Activated CD8-positive, alpha-beta T cell treated with anti-CD3 and anti-CD28 coated beads for 36 hours (primary cell): ENCODE results near the gene MAZ. TPM values are rescaled to one million over a fixed set of nuclear protein-coding genes. Genes with fewer than 3 reads are reported as not detected.

Source experiments
- ATAC-seq: fragments of 200-7000 bp; cut with Tn5 transposase; one replicate; pipeline ENCODE4 v1.10.0; 2021; ENCODE audit warnings: mild to moderate bottlenecking, moderate library complexity
- CTCF ChIA-PET: fragments of 350-600 bp; sonication (Branson Sonifier 250); formaldehyde crosslinking; loops from one replicate; lab custom pipeline; 2021; ENCODE audit warnings: antibody characterized with exemption; lab: Charles Lee
- POLR2A ChIA-PET: fragments of 350-600 bp; sonication (Branson Sonifier 250); formaldehyde crosslinking; loops from one replicate; lab custom pipeline; 2021; ENCODE audit warnings: antibody characterized with exemption; lab: Charles Lee
- DNase-seq: peaks from one replicate; pipeline ENCODE4 v3.0.0-alpha.2; 2020
- H3K27ac Mint-ChIP-seq: one replicate; pipeline ENCODE4 v1.8.0; 2021; ENCODE audit warnings: mild to moderate bottlenecking, mixed read lengths
- H3K27me3 Mint-ChIP-seq: one replicate; pipeline ENCODE4 v1.8.0; 2021; ENCODE audit warnings: mixed read lengths
- H3K36me3 Mint-ChIP-seq: one replicate; pipeline ENCODE4 v1.8.0; 2021; ENCODE audit warnings: low read depth, mixed read lengths
- H3K4me1 Mint-ChIP-seq: one replicate; pipeline ENCODE4 v1.8.0; 2021; ENCODE audit warnings: low read depth, mixed read lengths
- H3K4me3 Mint-ChIP-seq: one replicate; pipeline ENCODE4 v1.8.0; 2021; ENCODE audit warnings: mild to moderate bottlenecking, moderate library complexity, mixed read lengths
- H3K9me3 Mint-ChIP-seq: one replicate; pipeline ENCODE4 v1.8.0; 2021; ENCODE audit warnings: mixed read lengths
- intact Hi-C: fragments of 100-400 bp; cut with micrococcal nuclease; formaldehyde crosslinking; loops from one replicate; pipeline ENCODE4 v1.10.0; 2022
- total RNA-seq, 2 experiments: library from RNA; stranded (reverse); gene quantifications; one replicate each; pipeline ENCODE4 v1.2.3, GENCODE V29; 2021
- TF ChIP-seq, protein P1 (sequence below): fragments of 200-600 bp; IDR thresholded peaks from one replicate; pipeline ENCODE4 v1.8.0; 2022; ENCODE audit warnings: antibody characterized with exemption, mild to moderate bottlenecking

MAZ gene
- total RNA-seq, 2 experiments from 2014 or later: 380 to 382 TPM

DNA sequence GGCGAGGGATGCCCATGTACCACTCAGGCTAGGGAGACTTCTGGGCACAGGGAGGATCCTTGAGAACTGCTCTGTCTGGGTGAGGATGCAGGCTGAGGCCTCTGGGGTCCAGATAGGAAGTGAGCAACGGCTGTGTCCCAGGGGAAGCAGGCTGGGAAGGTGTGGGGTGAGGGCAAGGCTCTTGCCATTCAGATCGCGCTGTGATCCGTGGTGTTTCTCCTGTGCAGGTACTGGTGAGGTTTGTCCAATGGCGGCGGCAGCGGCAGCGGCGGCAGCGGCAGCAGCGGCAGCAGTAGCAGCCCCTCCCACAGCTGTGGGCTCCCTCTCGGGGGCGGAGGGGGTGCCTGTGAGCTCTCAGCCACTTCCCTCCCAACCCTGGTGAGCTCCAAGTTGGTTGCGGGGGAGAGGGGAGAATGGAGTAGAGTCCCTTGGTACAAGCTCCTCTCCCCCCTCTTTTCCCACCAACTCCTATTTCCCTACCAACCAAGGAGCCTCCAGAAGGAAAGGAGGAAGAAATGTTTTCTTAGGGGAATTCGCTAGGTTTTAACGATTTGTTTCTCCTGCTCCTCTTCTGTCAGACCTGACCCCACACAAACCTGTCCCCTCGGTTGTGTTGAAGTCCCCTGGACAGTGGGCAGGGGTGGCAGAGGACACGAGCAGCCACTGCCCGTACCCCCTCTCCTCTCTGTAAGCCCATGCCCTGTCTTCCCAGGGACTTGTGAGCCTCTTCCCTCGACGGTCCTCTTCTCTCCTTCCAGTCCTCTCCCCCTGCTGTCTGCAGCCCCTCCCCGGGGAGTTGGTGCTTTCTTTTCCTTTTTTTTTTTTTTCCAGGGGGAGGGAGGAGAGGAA, 3.7 kb downstream of the MAZ start:
- Mint-ChIP-seq H3K4me1 (peaks cover 46% of the 10 kb centered on the region), H3K27ac (peak overlapping the region; percentile 89), H3K4me3 (peak overlapping the region; percentile 90), H3K27me3 (no peaks in the 10 kb centered on the region), H3K36me3 (peaks cover 42% of the 10 kb centered on the region), H3K9me3 (no peaks in the 10 kb centered on the region)
- ATAC-seq: no peak
- ChIA-PET POLR2A (interaction anchor here (1.1 to 9.5 kb wide), 4 partner anchors 10 to 119 kb away, joined by 3 to 167 read pairs (median 17); partner anchors contain the start of genes MVP and PAGR1), CTCF (interaction anchor here (0.8 to 0.9 kb wide), 2 partner anchors 9 to 39 kb away, joined by 4 read pairs; no protein-coding TSS in a partner anchor)
- TF ChIP-seq, protein P1, sequence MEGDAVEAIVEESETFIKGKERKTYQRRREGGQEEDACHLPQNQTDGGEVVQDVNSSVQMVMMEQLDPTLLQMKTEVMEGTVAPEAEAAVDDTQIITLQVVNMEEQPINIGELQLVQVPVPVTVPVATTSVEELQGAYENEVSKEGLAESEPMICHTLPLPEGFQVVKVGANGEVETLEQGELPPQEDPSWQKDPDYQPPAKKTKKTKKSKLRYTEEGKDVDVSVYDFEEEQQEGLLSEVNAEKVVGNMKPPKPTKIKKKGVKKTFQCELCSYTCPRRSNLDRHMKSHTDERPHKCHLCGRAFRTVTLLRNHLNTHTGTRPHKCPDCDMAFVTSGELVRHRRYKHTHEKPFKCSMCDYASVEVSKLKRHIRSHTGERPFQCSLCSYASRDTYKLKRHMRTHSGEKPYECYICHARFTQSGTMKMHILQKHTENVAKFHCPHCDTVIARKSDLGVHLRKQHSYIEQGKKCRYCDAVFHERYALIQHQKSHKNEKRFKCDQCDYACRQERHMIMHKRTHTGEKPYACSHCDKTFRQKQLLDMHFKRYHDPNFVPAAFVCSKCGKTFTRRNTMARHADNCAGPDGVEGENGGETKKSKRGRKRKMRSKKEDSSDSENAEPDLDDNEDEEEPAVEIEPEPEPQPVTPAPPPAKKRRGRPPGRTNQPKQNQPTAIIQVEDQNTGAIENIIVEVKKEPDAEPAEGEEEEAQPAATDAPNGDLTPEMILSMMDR: no peak
- intact Hi-C loops: loop anchor here (10.0 kb wide), 1 partner anchor 105 kb away; no protein-coding TSS in a partner anchor
- peak; percentile 76 for DNase-seq

GRCh38 chr16:29810699-29811169, 4.4 kb downstream of the MAZ start:
- H3K27ac Mint-ChIP-seq: peak overlapping the region; percentile 89
- no peaks in the 10 kb centered on the region for H3K27me3 Mint-ChIP-seq
- peaks cover 39% of the 10 kb centered on the region for H3K36me3 Mint-ChIP-seq
- no peak for ATAC-seq
- DNase-seq: no peak
- peaks cover 49% of the 10 kb centered on the region for H3K4me1 Mint-ChIP-seq
- CTCF ChIA-PET: interaction anchor here (0.9 to 2.6 kb wide), 2 partner anchors 9 to 38 kb away, joined by 4 to 10 read pairs; no protein-coding TSS in a partner anchor
- intact Hi-C loops: loop anchor here (10.0 kb wide), 1 partner anchor 106 kb away; no protein-coding TSS in a partner anchor
- no peaks in the 10 kb centered on the region for H3K9me3 Mint-ChIP-seq
- POLR2A ChIA-PET: interaction anchor here (1.7 to 9.5 kb wide), 3 partner anchors 11 to 20 kb away, joined by 4 to 167 read pairs (median 5); partner anchors contain the start of genes KIF22, MVP and PAGR1
- TF ChIP-seq, protein P1: no peak
- H3K4me3 Mint-ChIP-seq: peak overlapping the region; percentile 90

GRCh38 chr16:29811170-29811895, 5.0 kb downstream of the MAZ start:
- ATAC-seq: peak; percentile 47
- intact Hi-C loops: loop anchor here (10.0 kb wide), 1 partner anchor 107 kb away; no protein-coding TSS in a partner anchor
- Mint-ChIP-seq H3K27me3 (no peaks in the 10 kb centered on the region), H3K4me1 (peaks cover 51% of the 10 kb centered on the region), H3K9me3 (no peaks in the 10 kb centered on the region), H3K36me3 (peaks cover 39% of the 10 kb centered on the region), H3K27ac (peak overlapping the region; percentile 89), H3K4me3 (peak overlapping the region; percentile 90)
- TF ChIP-seq, protein P1: no peak
- CTCF ChIA-PET: interaction anchor here (2.6 kb wide), 1 partner anchor 37 kb away, joined by 10 read pairs; no protein-coding TSS in a partner anchor
- DNase-seq: peak; percentile 90
- POLR2A ChIA-PET: interaction anchor here (0.6 to 9.5 kb wide), 5 partner anchors 11 to 185 kb away, joined by 3 to 167 read pairs (median 4); partner anchors contain the start of genes KIF22, MVP and PAGR1

- H3K4me1 Mint-ChIP-seq: peaks cover 54% of the 10 kb centered on the region
- intact Hi-C loops: loop anchor here (10.0 kb wide), 1 partner anchor 107 kb away; no protein-coding TSS in a partner anchor
- H3K36me3 Mint-ChIP-seq: peaks cover 43% of the 10 kb centered on the region
Observed at GRCh38 chr16:29811896-29812665, 5.8 kb downstream of the MAZ start, which contains the start of gene PRRT2. TSS of gene PRRT2 (plus strand) at chr16:29812193. CDS start at chr16:29813055, 862 bp downstream.

More at GRCh38 chr16:29811896-29812665, 5.8 kb downstream of the MAZ start, which contains the start of gene PRRT2:
- peak within 1 kb of the TSS; percentile 89 for H3K27ac Mint-ChIP-seq
- no peaks in the 10 kb centered on the region for H3K27me3 Mint-ChIP-seq
- ChIA-PET CTCF (interaction anchor here (2.6 kb wide), 1 partner anchor 36 kb away, joined by 10 read pairs; no protein-coding TSS in a partner anchor), POLR2A (interaction anchor here (0.6 to 9.5 kb wide), 5 partner anchors 10 to 185 kb away, joined by 3 to 167 read pairs (median 4); partner anchors contain the start of genes KIF22, MVP and PAGR1)
- TF ChIP-seq, protein P1: no peak
- H3K4me3 Mint-ChIP-seq: peak within 1 kb of the TSS; percentile 90
- ATAC-seq (no peak), DNase-seq (peak; percentile 66)
- no peaks in the 10 kb centered on the region for H3K9me3 Mint-ChIP-seq
